HG03442 (cell line): ENCODE results near the gene KLHL21.
"Not testable (repeated sequence)": the region's sequence is repeated elsewhere in the genome, so short reads cannot be mapped to it uniquely, and the experiment has no call there.

Experiments used
- ATAC-seq: cut with Tn5 transposase; IDR thresholded peaks from one replicate; pipeline ENCODE4 v1.9.1; 2021; ENCODE audit warnings: mild to moderate bottlenecking, moderate library complexity; ENCODE audit not compliant: unreplicated experiment

KLHL21 gene

DNA sequence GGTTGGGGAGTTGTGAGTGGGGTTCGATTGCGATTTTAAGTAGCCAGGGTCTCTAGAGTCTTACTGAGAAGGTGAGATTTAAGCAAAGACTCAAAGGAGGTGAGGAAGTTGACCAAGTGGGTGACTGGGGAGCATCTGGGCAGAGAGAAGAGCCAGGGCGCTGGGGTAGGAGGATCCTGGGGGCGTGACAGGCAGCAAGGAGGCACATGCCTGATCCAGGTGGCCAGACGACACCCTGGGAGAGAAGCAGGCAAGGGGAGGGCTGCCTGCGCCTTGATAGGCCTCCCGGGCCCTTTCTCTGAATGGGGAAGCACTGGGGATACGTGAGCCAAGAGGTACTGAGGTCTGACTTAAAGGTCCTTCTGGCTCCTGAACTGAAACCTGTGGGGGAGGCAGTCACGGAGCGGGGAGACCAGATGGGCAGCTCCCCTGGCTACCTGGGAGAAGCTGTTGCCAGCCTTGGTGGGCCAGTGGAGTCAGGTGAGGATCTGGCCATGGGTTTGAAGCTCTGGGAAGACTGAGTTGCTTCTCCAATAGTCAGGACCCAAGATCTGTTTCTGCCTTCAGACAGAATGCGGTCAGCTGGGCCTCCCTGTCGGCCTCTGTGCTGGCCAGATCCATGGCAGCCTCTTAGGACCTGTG, 17.5 kb downstream of the KLHL21 start:
- ATAC-seq = no peak

DNA sequence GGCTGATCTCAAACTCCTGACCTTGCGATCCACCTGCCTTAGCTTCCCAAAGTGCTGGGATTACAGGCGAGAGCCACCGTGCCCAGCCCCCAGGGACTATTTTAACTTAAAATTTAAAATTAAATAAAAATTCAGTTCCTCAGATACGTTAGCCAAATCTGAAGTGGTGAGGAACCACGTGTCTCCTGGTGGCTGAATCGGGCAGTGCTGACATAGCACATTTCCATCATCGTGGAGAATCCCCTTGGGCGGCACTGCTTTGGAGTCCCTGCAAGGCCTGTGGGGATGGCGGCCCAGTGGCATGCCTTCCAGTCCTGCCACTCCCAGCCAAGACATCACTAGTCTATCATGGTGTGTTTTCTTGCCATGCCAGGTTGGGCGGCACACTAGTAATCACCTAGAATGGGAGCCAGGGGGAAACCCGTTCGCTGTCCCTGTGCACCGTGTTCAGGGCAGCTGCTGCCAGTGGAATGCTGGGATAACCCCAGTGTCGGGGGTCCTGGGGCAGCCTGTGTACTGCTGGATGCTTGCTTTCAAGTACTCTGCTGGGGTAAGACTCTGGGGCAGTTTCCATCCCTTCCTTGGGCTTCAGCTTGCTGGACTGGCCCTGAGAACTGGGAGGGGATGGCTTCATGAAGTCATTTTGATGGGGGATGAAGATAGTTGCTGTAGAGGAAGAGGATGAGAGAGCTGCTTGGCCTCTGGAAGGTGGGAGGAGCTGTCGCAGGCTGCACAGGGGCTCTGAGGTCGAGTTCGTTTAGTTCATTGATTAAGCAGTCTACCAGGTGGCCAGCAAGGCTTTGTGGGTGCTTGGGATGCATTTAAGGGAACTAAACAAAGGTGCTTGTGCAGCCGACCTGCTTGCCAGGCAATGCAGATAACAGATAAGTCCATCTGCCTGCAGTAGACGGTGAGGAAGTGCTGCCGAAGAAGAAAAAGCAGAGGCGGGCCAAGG, 18.3 kb downstream of the KLHL21 start:
- no peak for ATAC-seq

DNA sequence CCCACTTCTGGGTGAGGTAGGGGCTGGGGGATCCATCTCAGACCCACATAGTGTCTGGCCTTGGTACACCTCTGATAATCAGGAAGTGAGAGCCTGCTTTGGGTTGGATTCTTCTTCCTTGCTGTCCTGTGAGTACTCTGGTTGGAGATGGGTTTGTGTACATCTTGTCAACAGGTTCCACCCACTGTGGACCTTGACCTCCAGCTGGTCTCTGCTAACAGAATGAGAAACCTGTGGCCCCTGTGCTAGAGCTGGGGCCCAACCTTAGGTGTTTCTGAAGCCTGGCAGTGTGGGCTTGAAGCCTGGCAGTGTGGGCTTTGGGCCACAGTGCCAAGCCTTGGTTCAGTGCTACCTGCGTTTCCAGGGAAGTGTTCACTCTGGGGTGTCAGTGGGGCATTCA, 20.3 kb downstream of the KLHL21 start:
- ATAC-seq = no peak

DNA sequence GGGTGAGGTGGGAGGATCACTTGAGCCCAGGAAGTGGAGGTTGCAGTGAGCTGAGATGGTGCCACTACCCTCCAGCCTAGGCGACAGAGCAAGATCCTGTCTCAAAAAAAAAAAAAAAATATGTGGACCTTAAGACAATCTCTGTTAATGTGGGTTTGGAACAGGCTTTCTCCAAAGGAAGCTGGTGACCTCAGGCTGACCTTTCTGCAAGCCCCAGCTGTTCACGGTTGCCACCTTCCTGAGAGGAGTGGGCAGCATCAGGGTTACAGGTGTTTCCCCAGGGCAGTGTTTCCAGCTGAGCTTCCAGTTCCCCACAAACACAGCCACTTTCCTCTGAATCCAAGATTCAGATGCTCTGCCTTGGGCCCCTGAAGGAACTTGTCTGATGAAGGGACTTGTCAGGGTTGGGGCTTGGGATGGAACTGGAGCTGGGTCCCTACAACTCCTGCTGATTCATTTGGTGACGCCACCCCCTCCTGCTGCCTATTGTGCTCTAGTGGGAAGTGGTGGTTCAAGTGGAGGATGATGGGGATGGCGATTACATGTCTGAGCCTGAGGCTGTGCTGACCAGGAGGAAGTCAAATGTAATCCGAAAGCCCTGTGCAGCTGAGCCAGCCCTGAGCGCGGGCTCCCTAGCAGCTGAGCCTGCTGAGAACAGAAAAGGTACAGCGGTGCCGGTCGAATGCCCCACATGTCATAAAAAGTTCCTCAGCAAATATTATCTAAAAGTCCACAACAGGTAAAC, 20.9 kb downstream of the KLHL21 start:
- no peak for ATAC-seq

DNA sequence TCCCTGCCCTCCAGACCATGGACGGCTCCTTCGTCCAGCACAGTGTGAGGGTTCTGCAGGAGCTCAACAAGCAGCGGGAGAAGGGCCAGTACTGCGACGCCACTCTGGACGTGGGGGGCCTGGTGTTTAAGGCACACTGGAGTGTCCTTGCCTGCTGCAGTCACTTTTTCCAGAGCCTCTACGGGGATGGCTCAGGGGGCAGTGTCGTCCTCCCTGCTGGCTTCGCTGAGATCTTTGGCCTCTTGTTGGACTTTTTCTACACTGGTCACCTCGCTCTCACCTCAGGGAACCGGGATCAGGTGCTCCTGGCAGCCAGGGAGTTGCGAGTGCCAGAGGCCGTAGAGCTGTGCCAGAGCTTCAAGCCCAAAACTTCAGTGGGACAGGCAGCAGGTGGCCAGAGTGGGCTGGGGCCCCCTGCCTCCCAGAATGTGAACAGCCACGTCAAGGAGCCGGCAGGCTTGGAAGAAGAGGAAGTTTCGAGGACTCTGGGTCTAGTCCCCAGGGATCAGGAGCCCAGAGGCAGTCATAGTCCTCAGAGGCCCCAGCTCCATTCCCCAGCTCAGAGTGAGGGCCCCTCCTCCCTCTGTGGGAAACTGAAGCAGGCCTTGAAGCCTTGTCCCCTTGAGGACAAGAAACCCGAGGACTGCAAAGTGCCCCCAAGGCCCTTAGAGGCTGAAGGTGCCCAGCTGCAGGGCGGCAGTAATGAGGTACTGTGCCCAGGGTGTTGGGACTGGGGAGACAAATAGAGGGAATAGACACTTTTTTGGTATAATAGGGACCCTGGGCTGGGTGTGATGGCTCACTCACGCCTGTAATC, 21.9 kb downstream of the KLHL21 start:
- ATAC-seq = no peak

DNA sequence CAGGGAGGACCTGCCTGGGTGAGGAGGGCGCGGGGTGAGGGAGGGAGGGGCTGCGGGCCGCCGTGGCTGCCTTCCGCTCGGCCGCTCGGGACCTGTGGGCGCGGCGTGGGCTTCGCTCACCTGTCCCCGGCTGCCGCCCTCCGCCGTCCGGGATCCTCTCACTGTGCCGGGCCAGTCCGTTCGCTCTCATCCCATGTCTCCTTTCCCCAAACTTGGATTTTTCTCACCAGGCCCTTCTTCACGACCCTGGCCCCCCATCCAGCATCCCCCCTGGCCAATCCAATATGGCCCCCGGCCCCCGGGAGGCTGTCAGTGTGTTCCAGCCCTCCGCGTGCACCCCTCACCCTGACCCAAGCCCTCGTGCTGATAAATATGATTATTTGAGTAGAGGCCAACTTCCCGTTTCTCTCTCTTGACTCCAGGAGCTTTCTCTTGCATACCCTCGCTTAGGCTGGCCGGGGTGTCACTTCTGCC, 22.5 kb downstream of the KLHL21 start:
- no peak for ATAC-seq

DNA sequence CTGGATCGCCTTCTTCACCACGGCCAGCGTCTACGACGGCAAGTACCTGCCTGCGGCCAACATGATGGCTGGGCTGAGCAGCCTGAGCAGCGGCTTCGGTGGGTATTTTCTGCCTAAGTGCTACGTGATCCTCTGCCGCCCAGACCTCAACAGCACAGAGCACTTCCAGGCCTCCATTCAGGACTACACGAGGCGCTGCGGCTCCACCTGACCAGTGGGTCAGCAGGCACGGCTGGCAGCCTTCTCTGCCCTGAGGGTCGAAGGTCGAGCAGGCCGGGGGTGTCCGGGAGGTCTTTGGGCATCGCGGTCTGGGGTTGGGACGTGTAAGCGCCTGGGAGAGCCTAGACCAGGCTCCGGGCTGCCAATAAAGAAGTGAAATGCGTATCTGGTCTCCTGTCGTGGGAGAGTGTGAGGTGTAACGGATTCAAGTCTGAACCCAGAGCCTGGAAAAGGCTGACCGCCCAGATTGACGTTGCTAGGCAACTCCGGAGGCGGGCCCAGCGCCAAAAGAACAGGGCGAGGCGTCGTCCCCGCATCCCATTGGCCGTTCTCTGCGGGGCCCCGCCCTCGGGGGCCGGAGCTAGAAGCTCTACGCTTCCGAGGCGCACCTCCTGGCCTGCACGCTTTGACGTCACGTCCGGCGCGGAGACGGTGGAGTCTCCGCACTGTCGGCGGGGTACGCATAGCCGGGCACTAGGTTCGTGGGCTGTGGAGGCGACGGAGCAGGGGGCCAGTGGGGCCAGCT, 23.1 kb downstream of the KLHL21 start, which contains the start of gene ZBTB48:
TSS of gene ZBTB48 (plus strand) at position 621 of the 745 bp plus-strand sequence. CDS start 616 bp downstream, outside the sequence.
- peak; percentile 97 for ATAC-seq

DNA sequence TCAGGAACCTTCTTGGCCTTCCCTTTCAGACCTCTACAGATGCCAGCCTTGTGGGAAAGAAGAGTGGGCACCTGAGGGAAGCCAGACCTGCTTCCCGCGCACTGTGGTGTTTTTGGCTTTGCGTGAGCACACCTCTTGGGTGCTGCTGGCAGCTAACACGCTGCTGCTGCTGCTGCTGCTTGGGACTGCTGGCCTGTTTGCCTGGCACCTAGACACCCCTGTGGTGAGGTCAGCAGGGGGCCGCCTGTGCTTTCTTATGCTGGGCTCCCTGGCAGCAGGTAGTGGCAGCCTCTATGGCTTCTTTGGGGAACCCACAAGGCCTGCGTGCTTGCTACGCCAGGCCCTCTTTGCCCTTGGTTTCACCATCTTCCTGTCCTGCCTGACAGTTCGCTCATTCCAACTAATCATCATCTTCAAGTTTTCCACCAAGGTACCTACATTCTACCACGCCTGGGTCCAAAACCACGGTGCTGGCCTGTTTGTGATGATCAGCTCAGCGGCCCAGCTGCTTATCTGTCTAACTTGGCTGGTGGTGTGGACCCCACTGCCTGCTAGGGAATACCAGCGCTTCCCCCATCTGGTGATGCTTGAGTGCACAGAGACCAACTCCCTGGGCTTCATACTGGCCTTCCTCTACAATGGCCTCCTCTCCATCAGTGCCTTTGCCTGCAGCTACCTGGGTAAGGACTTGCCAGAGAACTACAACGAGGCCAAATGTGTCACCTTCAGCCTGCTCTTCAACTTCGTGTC, 23.9 kb downstream of the KLHL21 start:
- ATAC-seq = no peak

DNA sequence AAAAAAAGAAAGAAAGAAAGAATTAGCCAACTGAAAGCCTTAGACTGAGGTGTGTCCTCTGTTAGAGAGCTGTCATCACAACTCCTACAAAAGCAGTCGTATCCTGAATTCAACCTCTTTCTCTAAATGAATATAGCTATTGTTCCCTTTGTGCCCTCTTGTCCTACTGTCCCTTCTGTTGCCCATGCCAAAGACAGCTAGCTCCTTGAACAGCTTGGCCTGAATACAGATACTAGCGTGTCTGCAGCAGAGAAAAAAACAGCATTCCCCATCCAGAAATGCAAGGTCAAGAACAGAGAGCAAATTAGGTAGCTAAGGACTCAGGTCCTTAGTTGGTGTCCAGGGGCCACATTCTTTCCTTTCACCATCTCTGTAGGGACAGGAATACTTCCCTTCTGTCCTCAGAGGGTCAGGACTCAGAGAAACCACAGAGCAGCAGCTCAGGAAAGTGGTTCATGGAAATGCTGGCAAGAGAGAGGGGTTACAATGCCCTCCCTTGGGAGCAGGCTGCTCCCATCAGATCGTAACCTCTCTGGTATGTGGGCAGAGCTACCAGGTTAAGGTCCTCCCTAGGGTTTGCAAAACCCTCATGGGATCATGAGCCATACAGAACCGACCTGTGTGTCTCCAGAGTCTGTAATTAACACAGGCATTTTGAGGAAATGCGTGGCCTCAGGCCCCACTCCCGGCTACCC, 24.7 kb downstream of the KLHL21 start:
- no peak for ATAC-seq

DNA sequence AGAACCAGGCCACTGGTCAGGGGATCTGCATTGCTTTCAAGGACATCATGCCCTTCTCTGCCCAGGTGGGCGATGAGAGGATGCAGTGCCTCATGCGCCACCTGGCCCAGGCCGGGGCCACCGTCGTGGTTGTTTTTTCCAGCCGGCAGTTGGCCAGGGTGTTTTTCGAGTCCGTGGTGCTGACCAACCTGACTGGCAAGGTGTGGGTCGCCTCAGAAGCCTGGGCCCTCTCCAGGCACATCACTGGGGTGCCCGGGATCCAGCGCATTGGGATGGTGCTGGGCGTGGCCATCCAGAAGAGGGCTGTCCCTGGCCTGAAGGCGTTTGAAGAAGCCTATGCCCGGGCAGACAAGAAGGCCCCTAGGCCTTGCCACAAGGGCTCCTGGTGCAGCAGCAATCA, 27.9 kb downstream of the KLHL21 start:
- ATAC-seq = no peak

DNA sequence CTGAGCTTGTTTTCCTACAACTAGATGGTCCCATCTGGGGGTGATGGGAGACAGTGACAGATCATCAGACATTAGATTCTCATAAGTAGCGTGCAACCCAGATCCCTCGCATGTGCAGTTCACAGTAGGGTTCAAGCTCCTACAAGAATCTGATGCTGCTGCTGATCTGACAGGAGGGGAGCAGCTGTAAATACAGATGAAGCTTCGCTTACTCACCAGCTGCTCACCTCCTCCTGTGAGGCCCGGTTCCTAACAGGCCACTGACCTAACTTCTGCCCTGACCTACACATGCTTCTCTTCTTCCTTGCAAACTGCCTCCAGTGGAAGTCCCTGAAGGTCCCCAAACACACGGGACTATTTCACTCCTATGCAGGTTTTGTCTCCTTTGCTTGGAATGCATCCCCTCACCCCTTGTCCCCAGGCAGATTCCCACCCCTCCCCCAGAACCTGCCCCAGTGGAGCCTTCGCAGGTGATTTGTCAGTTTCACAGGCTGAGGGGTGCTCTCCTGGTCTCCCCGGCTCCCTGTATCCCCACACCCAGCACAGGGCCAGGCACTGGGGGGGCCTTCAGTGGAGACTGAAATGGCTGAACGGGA, 28.5 kb downstream of the KLHL21 start:
- no peak for ATAC-seq

DNA sequence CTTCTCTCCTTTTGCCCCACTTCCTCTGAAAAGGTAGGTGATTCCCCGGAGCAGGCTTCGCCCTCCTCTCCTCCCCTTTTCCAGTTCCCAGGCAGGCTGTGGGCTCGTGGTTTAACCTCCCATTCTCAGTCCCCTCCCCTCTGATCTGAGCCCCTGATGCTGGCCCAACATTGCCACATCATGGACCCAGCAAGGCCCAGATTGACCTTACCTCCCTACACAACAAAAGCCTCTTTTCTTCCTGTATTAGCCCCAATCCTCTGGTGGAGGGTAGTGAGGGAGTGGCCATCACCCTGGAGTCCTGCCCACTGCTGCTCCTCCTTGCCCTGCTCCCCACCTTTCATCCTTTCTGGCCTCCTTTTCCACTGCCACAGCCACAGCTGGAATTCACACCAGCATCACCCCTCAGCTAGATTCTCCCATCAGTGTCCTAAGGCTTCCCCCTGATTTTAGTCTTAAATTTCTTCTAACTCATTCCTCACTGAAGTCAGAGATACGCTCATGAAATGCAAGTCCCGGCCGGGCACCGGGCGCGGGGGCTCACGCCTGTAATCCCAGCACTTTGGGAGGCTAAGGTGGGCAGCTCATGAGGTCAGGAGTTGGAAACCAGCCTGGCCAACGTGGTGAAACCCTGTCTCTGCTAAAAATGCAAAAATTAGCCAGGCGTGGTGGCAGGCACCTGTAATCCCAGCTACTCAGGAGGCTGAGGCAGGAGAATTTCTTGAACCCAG, 29.9 kb downstream of the KLHL21 start:
- no peak for ATAC-seq

DNA sequence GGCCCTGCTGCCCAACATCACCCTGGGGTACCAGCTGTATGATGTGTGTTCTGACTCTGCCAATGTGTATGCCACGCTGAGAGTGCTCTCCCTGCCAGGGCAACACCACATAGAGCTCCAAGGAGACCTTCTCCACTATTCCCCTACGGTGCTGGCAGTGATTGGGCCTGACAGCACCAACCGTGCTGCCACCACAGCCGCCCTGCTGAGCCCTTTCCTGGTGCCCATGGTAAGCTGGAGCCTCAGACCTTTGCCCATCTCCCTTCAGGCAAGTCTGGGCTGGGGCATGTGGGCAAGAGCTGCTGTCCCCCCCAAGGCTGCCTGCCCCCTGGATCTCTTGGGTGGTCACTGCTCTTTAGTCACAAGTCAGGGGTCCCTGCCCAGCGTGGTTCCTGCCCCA, 31.7 kb downstream of the KLHL21 start:
- ATAC-seq = no peak

DNA sequence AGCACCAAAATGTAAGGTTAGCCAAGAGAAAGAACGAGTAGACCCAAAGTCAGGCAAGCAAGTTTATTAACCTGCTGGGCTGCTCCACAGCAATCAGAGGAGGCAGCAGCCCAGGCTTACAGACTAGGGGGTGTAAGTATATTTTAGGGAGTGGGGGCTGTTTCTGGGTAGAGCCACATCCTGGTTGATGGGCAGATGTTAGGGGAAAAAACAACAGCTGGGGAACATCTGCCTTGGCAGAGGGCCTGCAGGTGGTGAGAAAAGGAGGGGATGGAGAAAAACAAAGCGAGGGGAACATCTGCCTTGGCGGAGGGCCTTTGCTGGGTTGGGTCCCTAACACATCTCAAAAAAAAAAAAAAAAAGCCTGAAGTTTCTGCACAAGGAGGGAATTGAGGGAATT, 32.6 kb downstream of the KLHL21 start:
- ATAC-seq = no peak

DNA sequence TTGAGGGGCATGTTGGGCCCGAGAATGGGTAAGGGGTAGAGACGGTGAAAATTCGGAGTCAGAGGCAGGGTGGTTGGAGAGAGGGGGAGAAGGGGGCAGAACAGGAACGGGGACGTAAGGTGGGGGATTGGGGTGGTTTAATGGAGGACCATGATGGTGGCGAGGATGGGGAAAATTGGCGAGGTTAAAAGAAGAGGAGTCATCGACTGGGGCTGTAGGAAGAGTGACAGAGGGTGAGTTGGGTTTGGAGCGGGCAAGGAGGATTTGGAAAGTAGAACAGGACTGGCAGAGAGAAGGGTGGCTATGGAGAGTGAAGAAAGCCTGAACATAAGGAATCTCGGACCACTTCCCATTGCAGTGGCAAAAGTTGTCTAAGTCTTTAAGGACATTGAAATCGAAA, 33.6 kb downstream of the KLHL21 start:
- no peak for ATAC-seq

DNA sequence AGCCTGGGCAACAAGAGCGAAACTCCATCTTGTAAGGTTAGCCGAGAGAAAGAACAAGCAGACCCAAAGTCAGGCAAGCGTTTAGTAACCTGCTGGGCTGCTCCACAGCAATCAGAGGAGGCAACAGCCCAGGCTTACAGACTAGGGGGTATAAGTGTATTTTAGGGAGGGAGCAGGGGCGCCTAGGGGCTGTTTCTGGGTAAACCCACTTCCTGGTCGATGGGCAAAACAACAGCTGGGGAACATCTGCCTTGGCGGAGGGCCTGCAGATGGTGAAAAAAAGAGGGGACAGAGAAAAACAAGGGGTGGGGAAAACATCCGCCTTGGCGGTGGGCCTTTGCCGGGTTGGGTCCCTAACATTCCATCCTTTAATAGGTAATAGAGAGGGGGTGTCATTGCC, 42.4 kb downstream of the KLHL21 start:
- ATAC-seq = no peak

DNA sequence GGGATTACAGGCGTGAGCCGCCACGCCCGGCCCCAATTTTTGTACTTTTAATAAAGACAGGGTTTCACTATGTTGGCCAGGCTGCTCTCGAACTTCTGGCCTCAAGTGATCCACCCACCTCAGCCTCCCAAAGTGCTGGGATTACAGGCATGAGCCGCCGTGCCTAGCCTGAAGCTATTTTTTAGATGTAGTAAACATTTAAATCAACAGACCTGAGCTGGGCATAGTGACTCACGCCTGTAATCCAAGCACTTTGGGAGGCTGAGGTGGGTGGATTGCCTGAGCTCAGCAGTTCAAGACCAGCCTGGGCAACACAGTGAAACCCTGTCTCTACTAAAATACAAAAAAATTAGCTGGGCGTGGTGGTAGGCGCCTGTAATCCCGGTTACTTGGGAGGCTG, 43.5 kb downstream of the KLHL21 start:
- not testable (repeated sequence) for ATAC-seq
